Measurements from ENCODE around the gene VAV1.

The VAV1 gene

DNA sequence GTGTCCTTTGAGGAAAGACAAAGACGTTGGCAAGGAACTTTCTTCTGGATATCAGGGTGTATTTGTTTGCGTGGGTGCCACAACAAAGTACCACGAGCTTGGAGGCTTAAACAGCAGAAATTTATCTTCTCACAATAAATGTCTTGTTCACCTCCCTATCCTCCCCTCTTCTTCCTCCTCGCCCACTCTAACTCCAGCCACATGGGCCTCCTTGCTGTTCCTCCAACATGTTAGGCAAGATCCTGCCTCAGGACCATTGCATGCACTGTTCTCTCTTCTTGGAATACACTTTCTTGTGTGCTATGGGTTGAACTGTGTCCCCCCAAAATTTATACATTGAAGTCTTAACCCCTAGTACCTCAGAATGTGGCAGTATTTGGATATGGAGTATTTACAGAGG lies 45.7 kb downstream of the VAV1 start:
- Histone ChIP-seq H2BK15ac (replicated peaks; ENCODE audit: low read depth) (no peak overlapping the region), H3K4me1 (ENCODE audit: control insufficient read depth, low read depth, low read length) (no peaks in the 10 kb centered on the region), H2BK120ac (ENCODE audit: low read depth, low read length) (no peak overlapping the region), H2AK5ac (ENCODE audit: low read length) (no peak overlapping the region), H3K36me3 (ENCODE audit: control insufficient read depth, insufficient read depth, low read length) (no peaks in the 10 kb centered on the region), H3K18ac (ENCODE audit: low read length) (no peak overlapping the region), H3K79me1 (ENCODE audit: low read length) (no peaks in the 10 kb centered on the region), H3K4me2 (ENCODE audit: low read length) (no peak overlapping the region), H3K9ac (ENCODE audit: low read length) (no peak overlapping the region), H3K27ac (ENCODE audit: low read depth, low read length) (no peak overlapping the region), H3K4me3 (ENCODE audit: low read length) (no peak overlapping the region), H3K27me3 (ENCODE audit: insufficient read depth, low read length, poor library complexity) (no peaks in the 10 kb centered on the region), H3K56ac (ENCODE audit: low read length) (no peak overlapping the region), H3K4ac (ENCODE audit: low read depth, low read length) (no peak overlapping the region), H2BK5ac (ENCODE audit: low read length) (no peak overlapping the region), H3K79me2 (ENCODE audit: control insufficient read depth, insufficient read depth, low read length) (no peaks in the 10 kb centered on the region), H4K8ac (ENCODE audit: low read depth, low read length) (no peak overlapping the region), H4K5ac (ENCODE audit: low read length) (no peak overlapping the region), H3K23ac (ENCODE audit: low read length) (no peak overlapping the region)
- WGBS (ENCODE audit: extremely low coverage, insufficient coverage, low lambda C conversion rate): no CpG with 5 or more reads among the region's 4 CpGs
- no peak for DNase-seq

DNA sequence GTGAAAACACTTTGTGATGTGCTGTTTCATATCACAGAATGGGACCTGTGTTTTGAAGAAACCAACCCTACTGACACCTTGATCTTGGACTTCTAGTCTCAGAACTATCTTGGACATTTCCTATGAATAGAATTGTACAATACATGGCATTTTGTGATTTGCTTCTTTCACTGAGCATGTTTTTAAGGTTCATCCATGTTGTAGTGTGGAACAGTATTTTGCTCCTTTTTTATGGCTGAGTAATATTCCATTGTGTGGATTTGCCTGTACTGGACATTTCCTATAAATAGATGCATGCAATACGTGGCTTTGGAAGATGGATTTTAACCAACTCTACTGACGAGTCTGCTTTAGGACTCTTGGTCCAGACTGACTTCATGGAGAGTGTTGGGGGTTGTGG lies 46.8 kb downstream of the VAV1 start:
- Histone ChIP-seq H3K4ac (ENCODE audit: low read depth, low read length) (no peak overlapping the region), H2BK5ac (ENCODE audit: low read length) (no peak overlapping the region), H3K36me3 (ENCODE audit: control insufficient read depth, insufficient read depth, low read length) (no peaks in the 10 kb centered on the region), H3K56ac (ENCODE audit: low read length) (no peak overlapping the region), H3K9ac (ENCODE audit: low read length) (no peak overlapping the region), H3K4me3 (ENCODE audit: low read length) (no peak overlapping the region), H3K4me1 (ENCODE audit: control insufficient read depth, low read depth, low read length) (no peaks in the 10 kb centered on the region), H4K5ac (ENCODE audit: low read length) (no peak overlapping the region), H2BK15ac (replicated peaks; ENCODE audit: low read depth) (no peak overlapping the region), H2AK5ac (ENCODE audit: low read length) (no peak overlapping the region), H3K23ac (ENCODE audit: low read length) (no peak overlapping the region), H3K27me3 (ENCODE audit: insufficient read depth, low read length, poor library complexity) (no peaks in the 10 kb centered on the region), H3K27ac (ENCODE audit: low read depth, low read length) (no peak overlapping the region), H4K8ac (ENCODE audit: low read depth, low read length) (no peak overlapping the region), H3K79me2 (ENCODE audit: control insufficient read depth, insufficient read depth, low read length) (no peaks in the 10 kb centered on the region), H3K79me1 (ENCODE audit: low read length) (no peaks in the 10 kb centered on the region), H3K18ac (ENCODE audit: low read length) (no peak overlapping the region), H2BK120ac (ENCODE audit: low read depth, low read length) (no peak overlapping the region), H3K4me2 (ENCODE audit: low read length) (no peak overlapping the region)
- WGBS (ENCODE audit: extremely low coverage, insufficient coverage, low lambda C conversion rate): no CpG with 5 or more reads among the region's 2 CpGs
- no peak for DNase-seq

DNA sequence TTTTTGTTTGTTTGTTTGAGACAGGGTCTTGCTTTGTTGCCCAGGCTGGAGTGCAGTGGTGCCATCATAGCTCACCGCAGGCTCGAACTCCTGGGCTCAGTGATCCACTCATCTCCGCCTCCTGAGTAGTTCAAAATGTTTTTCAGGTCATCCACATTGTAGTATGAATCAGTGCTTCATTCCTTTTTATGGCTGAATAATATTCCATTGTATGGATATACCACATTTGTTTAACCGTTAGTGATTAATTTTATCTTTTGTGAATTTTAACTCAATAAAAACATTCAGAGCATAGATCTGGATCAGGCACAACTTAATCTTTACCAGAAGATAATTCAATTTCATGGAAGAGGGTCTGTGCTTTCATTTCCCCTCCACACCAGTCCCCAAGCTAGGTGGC lies 47.7 kb downstream of the VAV1 start:
- Histone ChIP-seq H3K27ac (ENCODE audit: low read depth, low read length) (no peak overlapping the region), H3K56ac (ENCODE audit: low read length) (no peak overlapping the region), H2BK5ac (ENCODE audit: low read length) (no peak overlapping the region), H4K5ac (ENCODE audit: low read length) (no peak overlapping the region), H2BK120ac (ENCODE audit: low read depth, low read length) (no peak overlapping the region), H3K4me2 (ENCODE audit: low read length) (no peak overlapping the region), H3K9ac (ENCODE audit: low read length) (no peak overlapping the region), H3K4me1 (ENCODE audit: control insufficient read depth, low read depth, low read length) (no peaks in the 10 kb centered on the region), H3K27me3 (ENCODE audit: insufficient read depth, low read length, poor library complexity) (no peaks in the 10 kb centered on the region), H2BK15ac (replicated peaks; ENCODE audit: low read depth) (no peak overlapping the region), H3K4me3 (ENCODE audit: low read length) (no peak overlapping the region), H3K4ac (ENCODE audit: low read depth, low read length) (no peak overlapping the region), H3K36me3 (ENCODE audit: control insufficient read depth, insufficient read depth, low read length) (no peaks in the 10 kb centered on the region), H4K8ac (ENCODE audit: low read depth, low read length) (no peak overlapping the region), H2AK5ac (ENCODE audit: low read length) (no peak overlapping the region), H3K79me2 (ENCODE audit: control insufficient read depth, insufficient read depth, low read length) (no peaks in the 10 kb centered on the region), H3K79me1 (ENCODE audit: low read length) (no peaks in the 10 kb centered on the region), H3K18ac (ENCODE audit: low read length) (no peak overlapping the region), H3K23ac (ENCODE audit: low read length) (no peak overlapping the region)
- DNase-seq: no peak
- no CpG with 5 or more reads among the region's 4 CpGs for WGBS (ENCODE audit: extremely low coverage, insufficient coverage, low lambda C conversion rate)

GRCh38 chr19:6821639-6822310 lies 49.3 kb downstream of the VAV1 start:
- Histone ChIP-seq H3K36me3 (ENCODE audit: control insufficient read depth, insufficient read depth, low read length) (no peaks in the 10 kb centered on the region), H2AK5ac (ENCODE audit: low read length) (no peak overlapping the region), H3K4me2 (ENCODE audit: low read length) (no peak overlapping the region), H3K4ac (ENCODE audit: low read depth, low read length) (no peak overlapping the region), H2BK15ac (replicated peaks; ENCODE audit: low read depth) (no peak overlapping the region), H2BK120ac (ENCODE audit: low read depth, low read length) (no peak overlapping the region), H3K79me1 (ENCODE audit: low read length) (no peaks in the 10 kb centered on the region), H3K4me3 (ENCODE audit: low read length) (no peak overlapping the region), H3K27me3 (ENCODE audit: insufficient read depth, low read length, poor library complexity) (no peaks in the 10 kb centered on the region), H3K18ac (ENCODE audit: low read length) (no peak overlapping the region), H3K27ac (ENCODE audit: low read depth, low read length) (no peak overlapping the region), H3K56ac (ENCODE audit: low read length) (no peak overlapping the region), H3K9ac (ENCODE audit: low read length) (no peak overlapping the region), H3K4me1 (ENCODE audit: control insufficient read depth, low read depth, low read length) (no peaks in the 10 kb centered on the region), H4K5ac (ENCODE audit: low read length) (no peak overlapping the region), H2BK5ac (ENCODE audit: low read length) (no peak overlapping the region), H3K79me2 (ENCODE audit: control insufficient read depth, insufficient read depth, low read length) (no peaks in the 10 kb centered on the region), H4K8ac (ENCODE audit: low read depth, low read length) (no peak overlapping the region), H3K23ac (ENCODE audit: low read length) (no peak overlapping the region)
- no peak for DNase-seq
- WGBS (ENCODE audit: extremely low coverage, insufficient coverage, low lambda C conversion rate): no CpG with 5 or more reads among the region's 17 CpGs

- Histone ChIP-seq H3K79me1 (ENCODE audit: low read length) (no peaks in the 10 kb centered on the region), H2BK5ac (ENCODE audit: low read length) (no peak overlapping the region), H3K79me2 (ENCODE audit: control insufficient read depth, insufficient read depth, low read length) (no peaks in the 10 kb centered on the region), H3K4me3 (ENCODE audit: low read length) (no peak overlapping the region), H2BK120ac (ENCODE audit: low read depth, low read length) (no peak overlapping the region), H3K23ac (ENCODE audit: low read length) (no peak overlapping the region), H3K27ac (ENCODE audit: low read depth, low read length) (no peak overlapping the region), H3K9ac (ENCODE audit: low read length) (no peak overlapping the region), H3K4ac (ENCODE audit: low read depth, low read length) (no peak overlapping the region), H3K18ac (ENCODE audit: low read length) (no peak overlapping the region), H3K4me1 (ENCODE audit: control insufficient read depth, low read depth, low read length) (no peaks in the 10 kb centered on the region), H3K4me2 (ENCODE audit: low read length) (no peak overlapping the region), H2BK15ac (replicated peaks; ENCODE audit: low read depth) (no peak overlapping the region), H3K27me3 (ENCODE audit: insufficient read depth, low read length, poor library complexity) (no peaks in the 10 kb centered on the region), H3K36me3 (ENCODE audit: control insufficient read depth, insufficient read depth, low read length) (no peaks in the 10 kb centered on the region), H4K5ac (ENCODE audit: low read length) (no peak overlapping the region), H3K56ac (ENCODE audit: low read length) (no peak overlapping the region), H4K8ac (ENCODE audit: low read depth, low read length) (no peak overlapping the region), H2AK5ac (ENCODE audit: low read length) (no peak overlapping the region)
- no CpG with 5 or more reads among the region's 25 CpGs for WGBS (ENCODE audit: extremely low coverage, insufficient coverage, low lambda C conversion rate)
- DNase-seq: no peak
Measured at GRCh38 chr19:6822311-6822670, 49.8 kb downstream of the VAV1 start.

GRCh38 chr19:6825076-6825774 lies 52.7 kb downstream of the VAV1 start:
- Histone ChIP-seq H2BK120ac (ENCODE audit: low read depth, low read length) (no peak overlapping the region), H3K4me3 (ENCODE audit: low read length) (no peak overlapping the region), H4K8ac (ENCODE audit: low read depth, low read length) (no peak overlapping the region), H3K27me3 (ENCODE audit: insufficient read depth, low read length, poor library complexity) (no peaks in the 10 kb centered on the region), H3K79me2 (ENCODE audit: control insufficient read depth, insufficient read depth, low read length) (no peaks in the 10 kb centered on the region), H3K4ac (ENCODE audit: low read depth, low read length) (no peak overlapping the region), H3K4me1 (ENCODE audit: control insufficient read depth, low read depth, low read length) (no peaks in the 10 kb centered on the region), H3K23ac (ENCODE audit: low read length) (no peak overlapping the region), H3K56ac (ENCODE audit: low read length) (no peak overlapping the region), H3K9ac (ENCODE audit: low read length) (no peak overlapping the region), H3K36me3 (ENCODE audit: control insufficient read depth, insufficient read depth, low read length) (no peaks in the 10 kb centered on the region), H2BK15ac (replicated peaks; ENCODE audit: low read depth) (no peak overlapping the region), H3K79me1 (ENCODE audit: low read length) (no peaks in the 10 kb centered on the region), H4K5ac (ENCODE audit: low read length) (no peak overlapping the region), H2BK5ac (ENCODE audit: low read length) (no peak overlapping the region), H2AK5ac (ENCODE audit: low read length) (no peak overlapping the region), H3K27ac (ENCODE audit: low read depth, low read length) (no peak overlapping the region), H3K18ac (ENCODE audit: low read length) (no peak overlapping the region), H3K4me2 (ENCODE audit: low read length) (no peak overlapping the region)
- no CpG with 5 or more reads among the region's 12 CpGs for WGBS (ENCODE audit: extremely low coverage, insufficient coverage, low lambda C conversion rate)
- no peak for DNase-seq
